SU-DHL-6 (cell line): Measurements from ENCODE around the gene CAV1.

Source experiments
- H2AFZ ChIP-seq: fragments of 200-600 bp; sonication (generic); 2 replicates; pipeline ENCODE4 v1.6.1; 2014; ENCODE audit warnings: low read depth, mild to moderate bottlenecking, moderate library complexity, mixed read lengths, antibody characterized with exemption, low read length; ENCODE audit not compliant: severe bottlenecking
- H3F3A ChIP-seq: fragments of 200-600 bp; shearing (Covaris generic); 2 replicates; pipeline ENCODE4 v1.6.0; 2016; ENCODE audit warnings: antibody characterized with exemption, mild to moderate bottlenecking; ENCODE audit not compliant: insufficient read depth
- H3K27ac ChIP-seq: fragments of 200-600 bp; sonication (generic); 2 replicates; pipeline ENCODE4 v1.5.1; 2016; ENCODE audit warnings: low read depth, mild to moderate bottlenecking, low read length, moderate library complexity, mixed read lengths
- H3K27me3 ChIP-seq: fragments of 200-600 bp; sonication (generic), shearing (Covaris generic); 2 replicates; pipeline ENCODE4 v1.6.0; 2014; ENCODE audit warnings: mild to moderate bottlenecking, low read length
- H3K36me3 ChIP-seq: fragments of 200-600 bp; sonication (generic); 2 replicates; pipeline ENCODE4 v1.6.1; 2014; ENCODE audit warnings: mild to moderate bottlenecking, low read length, mixed read lengths
- H3K4me2 ChIP-seq: fragments of 300-600, 200-600 bp; shearing (Covaris generic), sonication (generic); 2 replicates; pipeline ENCODE4 v1.6.0; 2014; ENCODE audit warnings: low read length, low read depth, mild to moderate bottlenecking; ENCODE audit not compliant: poor library complexity, severe bottlenecking
- H3K4me3 ChIP-seq: fragments of 200-600 bp; sonication (generic); 2 replicates; pipeline ENCODE4 v1.5.1; 2014; ENCODE audit warnings: antibody characterized with exemption, low read length, mild to moderate bottlenecking, mixed read lengths; ENCODE audit not compliant: insufficient read depth, poor library complexity, severe bottlenecking
- H3K79me2 ChIP-seq: fragments of 200-600 bp; sonication (generic); 2 replicates; pipeline ENCODE4 v1.6.1; 2014; ENCODE audit warnings: mild to moderate bottlenecking, low read length, moderate library complexity; ENCODE audit not compliant: insufficient read depth
- H3K9ac ChIP-seq: fragments of 200-600 bp; sonication (generic); 2 replicates; pipeline ENCODE4 v1.7.0; 2014; ENCODE audit warnings: mild to moderate bottlenecking, low read length
- H3K9me2 ChIP-seq: fragments of 200-600 bp; sonication (generic); replicated peaks from 2 replicates; pipeline ENCODE4 v1.6.1; 2014; ENCODE audit warnings: low read length; ENCODE audit not compliant: insufficient read depth
- H3K9me3 ChIP-seq: fragments of 200-600 bp; sonication (generic); 2 replicates; pipeline ENCODE4 v1.6.1; 2014; ENCODE audit warnings: low read length, mixed read lengths; ENCODE audit not compliant: insufficient read depth
- H4K20me1 ChIP-seq: fragments of 200-600 bp; sonication (generic); 2 replicates; pipeline ENCODE4 v1.6.1; 2014; ENCODE audit warnings: low read depth, mild to moderate bottlenecking, antibody characterized with exemption, low read length, moderate library complexity, mixed read lengths
- EZH2phosphoT487 ChIP-seq: fragments of 200-600 bp; sonication (generic), shearing (Covaris generic); conservative IDR thresholded peaks from 2 replicates; pipeline ENCODE4 v1.6.1; 2018; ENCODE audit warnings: mild to moderate bottlenecking, antibody characterized with exemption, low read length, moderate library complexity, mixed read lengths
- TF ChIP-seq, protein P1 (sequence below): fragments of 200-600 bp; sonication (generic); IDR thresholded peaks from one replicate; pipeline ENCODE4 v1.5.1; 2017; ENCODE audit warnings: antibody characterized with exemption, mild to moderate bottlenecking, low read length, moderate library complexity; ENCODE audit not compliant: insufficient read depth, poor library complexity, severe bottlenecking

CAV1 gene

DNA sequence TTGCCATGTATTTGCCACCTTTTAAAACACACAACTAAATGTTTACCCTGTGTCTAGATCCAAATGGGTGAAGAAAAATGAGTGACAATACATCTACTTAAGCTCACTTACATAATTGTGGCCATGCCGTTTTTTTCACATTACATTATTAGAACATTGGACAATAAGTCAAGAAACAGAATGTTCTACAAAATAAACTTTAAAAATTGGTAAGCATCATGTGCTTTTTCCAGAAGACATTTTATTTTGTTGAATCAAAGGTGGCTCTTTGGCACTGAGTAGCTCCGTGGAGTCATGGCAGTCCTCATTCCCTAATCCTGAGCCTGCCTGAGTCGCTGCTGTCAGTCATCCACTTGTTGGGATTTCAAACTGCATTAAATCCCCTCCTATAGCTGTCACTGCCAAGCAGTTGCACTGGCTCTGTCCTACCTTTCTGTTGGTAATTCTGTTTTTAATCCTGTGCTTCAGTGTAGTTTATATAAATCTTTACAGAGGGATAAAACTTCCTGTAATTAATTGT lies 32.3 kb downstream of the CAV1 start:
- TF ChIP-seq, protein P1, sequence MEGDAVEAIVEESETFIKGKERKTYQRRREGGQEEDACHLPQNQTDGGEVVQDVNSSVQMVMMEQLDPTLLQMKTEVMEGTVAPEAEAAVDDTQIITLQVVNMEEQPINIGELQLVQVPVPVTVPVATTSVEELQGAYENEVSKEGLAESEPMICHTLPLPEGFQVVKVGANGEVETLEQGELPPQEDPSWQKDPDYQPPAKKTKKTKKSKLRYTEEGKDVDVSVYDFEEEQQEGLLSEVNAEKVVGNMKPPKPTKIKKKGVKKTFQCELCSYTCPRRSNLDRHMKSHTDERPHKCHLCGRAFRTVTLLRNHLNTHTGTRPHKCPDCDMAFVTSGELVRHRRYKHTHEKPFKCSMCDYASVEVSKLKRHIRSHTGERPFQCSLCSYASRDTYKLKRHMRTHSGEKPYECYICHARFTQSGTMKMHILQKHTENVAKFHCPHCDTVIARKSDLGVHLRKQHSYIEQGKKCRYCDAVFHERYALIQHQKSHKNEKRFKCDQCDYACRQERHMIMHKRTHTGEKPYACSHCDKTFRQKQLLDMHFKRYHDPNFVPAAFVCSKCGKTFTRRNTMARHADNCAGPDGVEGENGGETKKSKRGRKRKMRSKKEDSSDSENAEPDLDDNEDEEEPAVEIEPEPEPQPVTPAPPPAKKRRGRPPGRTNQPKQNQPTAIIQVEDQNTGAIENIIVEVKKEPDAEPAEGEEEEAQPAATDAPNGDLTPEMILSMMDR: no peak
- TF ChIP-seq EZH2phosphoT487: no peak
- no peaks in the 10 kb centered on the region for H3F3A ChIP-seq
- H3K27ac ChIP-seq: no peak overlapping the region
- no peaks in the 10 kb centered on the region for H4K20me1 ChIP-seq
- no peak overlapping the region for H3K4me3 ChIP-seq
- no peaks in the 10 kb centered on the region for H3K27me3 ChIP-seq
- H2AFZ ChIP-seq: no peak overlapping the region
- H3K79me2 ChIP-seq: no peaks in the 10 kb centered on the region
- H3K36me3 ChIP-seq: no peaks in the 10 kb centered on the region
- H3K9me3 ChIP-seq: no peaks in the 10 kb centered on the region
- no peak overlapping the region for H3K9ac ChIP-seq
- no peak overlapping the region for H3K4me2 ChIP-seq
- no peaks in the 10 kb centered on the region for H3K9me2 ChIP-seq

DNA sequence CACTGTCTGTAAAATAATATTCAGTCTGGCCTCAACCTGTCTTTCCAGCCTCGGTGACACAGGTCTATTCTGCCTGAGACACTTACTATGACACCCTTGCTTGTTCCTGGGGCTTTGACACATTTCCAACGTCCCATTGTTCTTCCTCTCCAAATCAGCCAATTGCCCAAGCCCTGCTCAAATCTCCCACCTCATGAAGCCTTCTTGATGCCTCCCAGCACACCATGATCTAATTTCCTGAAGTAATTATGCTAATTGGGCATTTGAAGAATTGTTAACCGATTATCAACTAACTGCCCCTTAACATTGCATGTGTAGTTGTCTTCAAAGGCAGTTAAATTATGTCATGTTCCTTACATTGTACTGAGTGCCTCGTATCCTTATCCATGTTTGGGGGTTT lies 33.1 kb downstream of the CAV1 start:
- no peak overlapping the region for H3K9ac ChIP-seq
- no peak overlapping the region for H3K27ac ChIP-seq
- no peaks in the 10 kb centered on the region for H3K9me3 ChIP-seq
- no peak overlapping the region for H2AFZ ChIP-seq
- H4K20me1 ChIP-seq: no peaks in the 10 kb centered on the region
- H3K27me3 ChIP-seq: no peaks in the 10 kb centered on the region
- H3K79me2 ChIP-seq: no peaks in the 10 kb centered on the region
- H3K36me3 ChIP-seq: no peaks in the 10 kb centered on the region
- H3K4me3 ChIP-seq: no peak overlapping the region
- H3K4me2 ChIP-seq: no peak overlapping the region
- TF ChIP-seq EZH2phosphoT487: no peak
- TF ChIP-seq, protein P1: no peak
- H3K9me2 ChIP-seq: no peaks in the 10 kb centered on the region
- H3F3A ChIP-seq: no peaks in the 10 kb centered on the region

DNA sequence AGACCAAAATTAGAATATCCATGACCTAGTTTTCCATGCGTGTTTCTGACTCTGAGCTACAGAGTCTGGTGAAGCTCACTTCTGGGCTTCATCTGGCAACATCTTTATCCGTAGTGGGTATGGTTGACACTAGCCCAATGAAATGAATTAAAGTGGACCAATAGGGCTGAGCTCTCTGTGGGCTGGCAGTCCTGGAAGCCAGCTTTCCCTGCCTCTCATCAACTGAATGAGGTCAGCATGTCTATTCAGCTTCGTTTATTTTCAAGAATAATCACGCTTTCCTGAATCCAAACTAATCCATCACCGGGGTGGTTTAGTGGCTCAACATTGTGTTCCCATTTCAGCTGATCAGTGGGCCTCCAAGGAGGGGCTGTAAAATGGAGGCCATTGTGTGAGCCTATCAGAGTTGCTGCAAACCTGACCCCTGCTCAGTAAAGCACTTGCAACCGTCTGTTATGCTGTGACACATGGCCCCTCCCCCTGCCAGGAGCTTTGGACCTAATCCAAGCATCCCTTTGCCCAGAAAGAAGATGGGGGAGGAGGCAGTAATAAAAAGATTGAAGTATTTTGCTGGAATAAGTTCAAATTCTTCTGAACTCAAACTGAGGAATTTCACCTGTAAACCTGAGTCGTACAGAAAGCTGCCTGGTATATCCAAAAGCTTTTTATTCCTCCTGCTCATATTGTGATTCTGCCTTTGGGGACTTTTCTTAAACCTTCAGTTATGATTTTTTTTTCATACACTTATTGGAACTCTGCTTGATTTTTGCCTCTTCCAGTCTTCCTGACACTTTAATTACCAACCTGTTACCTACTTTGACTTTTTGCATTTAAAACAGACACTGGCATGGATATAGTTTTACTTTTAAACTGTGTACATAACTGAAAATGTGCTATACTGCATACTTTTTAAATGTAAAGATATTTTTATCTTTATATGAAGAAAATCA lies 35.5 kb downstream of the CAV1 start:
- Histone ChIP-seq H3K79me2 (no peaks in the 10 kb centered on the region), H2AFZ (no peak overlapping the region), H3K9me3 (no peaks in the 10 kb centered on the region), H3K27me3 (no peaks in the 10 kb centered on the region), H3K27ac (no peak overlapping the region), H3K9me2 (no peaks in the 10 kb centered on the region), H3K4me3 (no peak overlapping the region), H4K20me1 (no peaks in the 10 kb centered on the region), H3K4me2 (no peak overlapping the region), H3K9ac (no peak overlapping the region), H3K36me3 (no peaks in the 10 kb centered on the region), H3F3A (no peaks in the 10 kb centered on the region)
- no peak for TF ChIP-seq EZH2phosphoT487
- TF ChIP-seq, protein P1: no peak
